Measurements from ENCODE around the gene DBNL. TPM values are rescaled to one million over a fixed set of nuclear protein-coding genes. Genes with fewer than 3 reads are reported as not detected.

Gene DBNL
- polyA plus RNA-seq, 2 of the 4 experiments (the other 2 are of a cell fraction) = 41.8 to 95.0 TPM

DNA sequence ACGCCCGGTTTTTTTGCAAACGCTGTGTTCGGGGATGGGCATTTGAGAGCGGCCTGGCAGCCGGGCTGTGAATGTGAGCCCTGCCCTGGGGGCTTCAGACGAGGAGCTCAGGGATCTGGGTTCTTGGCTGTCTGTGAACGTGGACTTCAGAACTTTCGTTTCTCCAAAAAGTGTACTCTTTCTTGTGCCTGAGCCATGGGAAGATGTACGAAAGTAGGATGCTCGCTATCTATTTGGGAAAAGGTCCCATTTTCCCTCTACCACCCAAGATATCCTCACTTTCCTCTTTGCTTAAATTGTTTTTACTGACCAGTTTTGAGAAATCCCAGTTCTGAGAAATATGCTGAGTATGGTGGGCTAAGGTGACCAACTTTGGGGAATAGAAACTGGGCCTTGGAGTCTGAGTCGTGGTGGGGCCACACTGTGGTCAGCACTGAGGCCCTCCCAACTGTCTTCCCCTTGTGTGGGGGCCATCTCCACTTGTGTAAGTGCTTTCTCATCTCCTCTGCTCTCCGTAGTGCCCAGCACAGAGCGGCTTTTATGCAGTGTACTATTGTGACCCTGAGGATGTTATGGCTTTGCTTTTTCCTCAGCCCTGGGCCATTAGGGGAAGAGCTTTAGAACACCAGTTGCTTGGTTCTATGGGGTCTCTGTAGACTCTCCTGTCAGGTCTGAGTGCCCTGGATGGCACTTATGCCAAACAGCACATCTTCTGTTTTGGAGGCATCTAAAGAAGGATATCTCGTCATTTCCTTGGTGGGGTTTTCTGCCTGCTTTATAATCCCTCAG lies 918 bp downstream of the DBNL start:
- Histone ChIP-seq H3K9me3 (no peaks in the 10 kb centered on the region), H3K4me1 (peaks cover 5% of the 10 kb centered on the region; the same call in 1 of the 3 replicates), H3K27ac (peak overlapping the region; percentile 87 to 96), H3K4me3 (peak overlapping the region; percentile 89), H3K4me2 (peak overlapping the region; percentile 99)
- ChIA-PET CTCF (interaction anchor here (0.6 kb wide), 1 partner anchor 141 kb away, joined by 3 read pairs; no protein-coding TSS in a partner anchor), POLR2A (interaction anchor here (1.6 to 2.3 kb wide), 3 partner anchors 18 to 78 kb away, joined by 3 to 12 read pairs (median 4); partner anchors contain the start of gene POLD2)
- no peak for DNase-seq (ENCODE audit: low read depth in 1 of 2, low spot score in 1 of 2)
- FAIRE-seq = no peak
- no peak for TF ChIP-seq NR3C1 (IDR thresholded peaks at IDR 0.05)
- TF ChIP-seq, protein P1, sequence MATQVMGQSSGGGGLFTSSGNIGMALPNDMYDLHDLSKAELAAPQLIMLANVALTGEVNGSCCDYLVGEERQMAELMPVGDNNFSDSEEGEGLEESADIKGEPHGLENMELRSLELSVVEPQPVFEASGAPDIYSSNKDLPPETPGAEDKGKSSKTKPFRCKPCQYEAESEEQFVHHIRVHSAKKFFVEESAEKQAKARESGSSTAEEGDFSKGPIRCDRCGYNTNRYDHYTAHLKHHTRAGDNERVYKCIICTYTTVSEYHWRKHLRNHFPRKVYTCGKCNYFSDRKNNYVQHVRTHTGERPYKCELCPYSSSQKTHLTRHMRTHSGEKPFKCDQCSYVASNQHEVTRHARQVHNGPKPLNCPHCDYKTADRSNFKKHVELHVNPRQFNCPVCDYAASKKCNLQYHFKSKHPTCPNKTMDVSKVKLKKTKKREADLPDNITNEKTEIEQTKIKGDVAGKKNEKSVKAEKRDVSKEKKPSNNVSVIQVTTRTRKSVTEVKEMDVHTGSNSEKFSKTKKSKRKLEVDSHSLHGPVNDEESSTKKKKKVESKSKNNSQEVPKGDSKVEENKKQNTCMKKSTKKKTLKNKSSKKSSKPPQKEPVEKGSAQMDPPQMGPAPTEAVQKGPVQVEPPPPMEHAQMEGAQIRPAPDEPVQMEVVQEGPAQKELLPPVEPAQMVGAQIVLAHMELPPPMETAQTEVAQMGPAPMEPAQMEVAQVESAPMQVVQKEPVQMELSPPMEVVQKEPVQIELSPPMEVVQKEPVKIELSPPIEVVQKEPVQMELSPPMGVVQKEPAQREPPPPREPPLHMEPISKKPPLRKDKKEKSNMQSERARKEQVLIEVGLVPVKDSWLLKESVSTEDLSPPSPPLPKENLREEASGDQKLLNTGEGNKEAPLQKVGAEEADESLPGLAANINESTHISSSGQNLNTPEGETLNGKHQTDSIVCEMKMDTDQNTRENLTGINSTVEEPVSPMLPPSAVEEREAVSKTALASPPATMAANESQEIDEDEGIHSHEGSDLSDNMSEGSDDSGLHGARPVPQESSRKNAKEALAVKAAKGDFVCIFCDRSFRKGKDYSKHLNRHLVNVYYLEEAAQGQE (IDR thresholded peaks at IDR 0.05) = no peak
- no peak; a peak in 1 of 6 replicates for ATAC-seq
- WGBS (ENCODE audit: missing lambda C conversion rate) = 39% methylated on average over 15 of the region's 15 CpGs

DNA sequence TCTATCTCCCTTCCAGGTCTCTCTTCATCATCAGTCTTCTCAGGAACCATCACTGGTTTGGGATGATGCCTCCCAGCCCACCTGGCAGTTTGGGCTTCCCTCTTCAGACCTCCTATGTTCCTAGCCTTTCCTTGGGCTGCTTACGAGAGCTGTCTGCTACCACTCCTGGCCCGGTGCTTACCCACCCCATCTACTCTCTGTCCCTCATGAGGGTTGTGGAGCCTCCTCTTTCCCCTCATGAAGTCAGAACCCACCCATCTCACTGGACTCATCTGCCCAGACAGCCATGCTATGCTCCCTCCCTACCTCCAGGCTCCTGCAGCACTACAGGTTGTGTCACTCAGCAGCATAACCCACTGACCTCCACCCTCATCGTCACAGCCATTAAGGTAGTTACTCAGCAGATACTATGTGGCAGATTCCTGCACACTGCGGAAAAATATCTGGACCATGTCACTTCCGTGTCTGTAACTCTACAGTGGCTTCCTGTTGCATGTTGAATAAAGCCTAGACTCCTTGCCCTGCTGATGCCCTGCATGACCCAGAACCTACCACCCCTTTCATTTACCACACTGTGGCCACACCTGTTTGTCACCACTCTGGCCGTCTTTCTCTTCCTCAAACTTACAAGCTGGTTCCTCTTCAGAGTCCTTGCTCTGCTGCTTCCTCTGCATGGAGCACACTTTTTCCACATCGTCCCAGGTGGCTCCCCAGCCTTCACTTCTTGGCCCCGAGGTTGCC lies 2.0 kb downstream of the DBNL start:
- Histone ChIP-seq H3K27ac (no peak overlapping the region), H3K9me3 (no peaks in the 10 kb centered on the region), H3K4me2 (peak overlapping the region; percentile 99; the same call in 1 of the 3 replicates), H3K4me1 (peaks cover 5% of the 10 kb centered on the region; the same call in 1 of the 3 replicates), H3K4me3 (no peak overlapping the region)
- ATAC-seq (no peak), FAIRE-seq (no peak), DNase-seq (ENCODE audit: low read depth in 1 of 2, low spot score in 1 of 2) (no peak)
- ChIA-PET POLR2A (interaction anchor here (2.3 kb wide), 1 partner anchor 17 kb away, joined by 12 read pairs; no protein-coding TSS in a partner anchor), CTCF (interaction anchor here (0.6 kb wide), 1 partner anchor 140 kb away, joined by 3 read pairs; no protein-coding TSS in a partner anchor)
- 87% methylated on average over 8 of the region's 8 CpGs for WGBS (ENCODE audit: missing lambda C conversion rate)
- TF ChIP-seq, protein P2, sequence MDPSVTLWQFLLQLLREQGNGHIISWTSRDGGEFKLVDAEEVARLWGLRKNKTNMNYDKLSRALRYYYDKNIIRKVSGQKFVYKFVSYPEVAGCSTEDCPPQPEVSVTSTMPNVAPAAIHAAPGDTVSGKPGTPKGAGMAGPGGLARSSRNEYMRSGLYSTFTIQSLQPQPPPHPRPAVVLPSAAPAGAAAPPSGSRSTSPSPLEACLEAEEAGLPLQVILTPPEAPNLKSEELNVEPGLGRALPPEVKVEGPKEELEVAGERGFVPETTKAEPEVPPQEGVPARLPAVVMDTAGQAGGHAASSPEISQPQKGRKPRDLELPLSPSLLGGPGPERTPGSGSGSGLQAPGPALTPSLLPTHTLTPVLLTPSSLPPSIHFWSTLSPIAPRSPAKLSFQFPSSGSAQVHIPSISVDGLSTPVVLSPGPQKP (IDR thresholded peaks at IDR 0.05; ENCODE audit: low read depth, low read length) = no peak
- TF ChIP-seq CEBPB (IDR thresholded peaks at IDR 0.05) (no peak), HDAC2 (IDR thresholded peaks at IDR 0.05) (no peak), FOSB (CRISPR knock-in tag; IDR thresholded peaks at IDR 0.05) (no peak), TP53 (CRISPR knock-in tag; IDR thresholded peaks at IDR 0.05) (no peak), EHMT2 (IDR thresholded peaks at IDR 0.05; ENCODE audit: low read depth) (no peak), ZNF302 (CRISPR knock-in tag; IDR thresholded peaks at IDR 0.05) (no peak), TFCP2L1 (CRISPR knock-in tag; IDR thresholded peaks at IDR 0.05) (no peak), EP300 (IDR thresholded peaks at IDR 0.05) (no peak)
- TF ChIP-seq, protein P3, sequence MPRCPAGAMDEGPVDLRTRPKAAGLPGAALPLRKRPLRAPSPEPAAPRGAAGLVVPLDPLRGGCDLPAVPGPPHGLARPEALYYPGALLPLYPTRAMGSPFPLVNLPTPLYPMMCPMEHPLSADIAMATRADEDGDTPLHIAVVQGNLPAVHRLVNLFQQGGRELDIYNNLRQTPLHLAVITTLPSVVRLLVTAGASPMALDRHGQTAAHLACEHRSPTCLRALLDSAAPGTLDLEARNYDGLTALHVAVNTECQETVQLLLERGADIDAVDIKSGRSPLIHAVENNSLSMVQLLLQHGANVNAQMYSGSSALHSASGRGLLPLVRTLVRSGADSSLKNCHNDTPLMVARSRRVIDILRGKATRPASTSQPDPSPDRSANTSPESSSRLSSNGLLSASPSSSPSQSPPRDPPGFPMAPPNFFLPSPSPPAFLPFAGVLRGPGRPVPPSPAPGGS (IDR thresholded peaks at IDR 0.05) = no peak

All from A549 (cell line).